ENCODE results near the gene HERC2. TPM values are rescaled to one million over a fixed set of nuclear protein-coding genes. Genes with fewer than 3 reads are reported as not detected.

Gene HERC2
- total RNA-seq, 1 experiment from 2014 or later: 69.2 TPM

DNA sequence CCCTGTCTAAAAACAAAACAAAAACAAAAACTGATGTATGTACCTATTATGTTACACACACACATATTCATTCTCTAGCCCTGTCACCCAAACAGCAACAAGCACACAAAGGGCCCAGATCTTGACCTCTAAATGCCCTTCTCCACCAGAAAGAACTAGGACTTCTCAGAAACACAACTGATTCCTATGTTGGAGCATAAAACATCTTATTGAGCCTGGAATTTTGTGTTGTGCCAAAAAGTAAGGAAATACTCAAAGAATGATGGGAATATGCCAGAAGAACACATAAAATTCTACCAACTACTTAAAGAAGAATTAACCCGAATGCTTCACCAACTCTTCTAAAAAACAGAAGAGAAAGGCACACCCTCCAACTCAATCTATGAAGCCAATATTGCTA lies 156.2 kb downstream of the HERC2 start:
- Histone ChIP-seq H2AK5ac (ENCODE audit: insufficient read length, low read length) (no peak overlapping the region), H4K91ac (ENCODE audit: insufficient read length, low read depth, low read length) (no peak overlapping the region), H3K79me1 (ENCODE audit: insufficient read depth, low read depth, low read length, poor library complexity, severe bottlenecking) (no peaks in the 10 kb centered on the region), H3K4ac (ENCODE audit: low read depth, low read length) (no peak overlapping the region), H2BK20ac (ENCODE audit: low read depth, low read length, poor library complexity, severe bottlenecking) (no peak overlapping the region), H2AFZ (ENCODE audit: low read length) (no peak overlapping the region), H3K9me3 (ENCODE audit: control insufficient read depth, low read depth, low read length) (peaks cover 6% of the 10 kb centered on the region), H4K5ac (ENCODE audit: insufficient read length, low read depth, low read length) (no peak overlapping the region), H3K14ac (ENCODE audit: insufficient read depth, low read length) (no peak overlapping the region), H3K4me2 (ENCODE audit: insufficient read depth, insufficient read length, low read length) (no peak overlapping the region), H3T11ph (ENCODE audit: low read length) (no peak overlapping the region), H4K8ac (replicated peaks; ENCODE audit: insufficient read length, low read depth, low read length) (no peak overlapping the region), H3K27ac (ENCODE audit: insufficient read length, low read depth, low read length) (no peak overlapping the region), H3K79me2 (ENCODE audit: insufficient read depth, low read length) (no peaks in the 10 kb centered on the region), H4K20me1 (ENCODE audit: control insufficient read depth, insufficient read depth, insufficient read length) (no peaks in the 10 kb centered on the region), H2BK15ac (ENCODE audit: low read depth, low read length) (no peak overlapping the region), H3K56ac (ENCODE audit: insufficient read length, low read depth, low read length) (no peak overlapping the region), H3K23me2 (ENCODE audit: insufficient read length, low read depth, low read length, poor library complexity, severe bottlenecking) (no peaks in the 10 kb centered on the region), H3K27me3 (ENCODE audit: insufficient read depth, low read length) (no peaks in the 10 kb centered on the region), H2BK120ac (ENCODE audit: low read depth, low read length, poor library complexity, severe bottlenecking) (no peak overlapping the region), H2BK12ac (ENCODE audit: insufficient read length, low read depth, low read length) (no peak overlapping the region), H2BK5ac (ENCODE audit: insufficient read length, low read length) (no peak overlapping the region), H3K18ac (ENCODE audit: insufficient read length, low read depth, low read length) (no peak overlapping the region), H3K9ac (ENCODE audit: extremely low read depth, insufficient read length, low read length) (no peak overlapping the region), H3K4me1 (ENCODE audit: insufficient read depth, low read length) (no peaks in the 10 kb centered on the region), H3K23ac (ENCODE audit: insufficient read length, low read depth, low read length) (no peak overlapping the region)
- no peak overlapping the region for H3K4me3 Mint-ChIP-seq
- H3K4me1 Mint-ChIP-seq: peaks cover 8 to 13% of the 10 kb centered on the region in 2 experiments
- peaks cover 3 to 6% of the 10 kb centered on the region in 2 experiments for H3K9me3 Mint-ChIP-seq
- TF ChIP-seq, protein P1, sequence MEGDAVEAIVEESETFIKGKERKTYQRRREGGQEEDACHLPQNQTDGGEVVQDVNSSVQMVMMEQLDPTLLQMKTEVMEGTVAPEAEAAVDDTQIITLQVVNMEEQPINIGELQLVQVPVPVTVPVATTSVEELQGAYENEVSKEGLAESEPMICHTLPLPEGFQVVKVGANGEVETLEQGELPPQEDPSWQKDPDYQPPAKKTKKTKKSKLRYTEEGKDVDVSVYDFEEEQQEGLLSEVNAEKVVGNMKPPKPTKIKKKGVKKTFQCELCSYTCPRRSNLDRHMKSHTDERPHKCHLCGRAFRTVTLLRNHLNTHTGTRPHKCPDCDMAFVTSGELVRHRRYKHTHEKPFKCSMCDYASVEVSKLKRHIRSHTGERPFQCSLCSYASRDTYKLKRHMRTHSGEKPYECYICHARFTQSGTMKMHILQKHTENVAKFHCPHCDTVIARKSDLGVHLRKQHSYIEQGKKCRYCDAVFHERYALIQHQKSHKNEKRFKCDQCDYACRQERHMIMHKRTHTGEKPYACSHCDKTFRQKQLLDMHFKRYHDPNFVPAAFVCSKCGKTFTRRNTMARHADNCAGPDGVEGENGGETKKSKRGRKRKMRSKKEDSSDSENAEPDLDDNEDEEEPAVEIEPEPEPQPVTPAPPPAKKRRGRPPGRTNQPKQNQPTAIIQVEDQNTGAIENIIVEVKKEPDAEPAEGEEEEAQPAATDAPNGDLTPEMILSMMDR (conservative IDR thresholded peaks at IDR 0.05): no peak
- DNase-seq: no peak
- no peaks in the 10 kb centered on the region; the same call in 1 of the 2 replicates for H3K27me3 Mint-ChIP-seq (ENCODE audit: low read depth)
- no CpG with 5 or more reads among the region's 1 CpG for WGBS (ENCODE audit: extremely low coverage, insufficient read length, low lambda C conversion rate)
- H3K27ac Mint-ChIP-seq: no peak overlapping the region
- H3K36me3 Mint-ChIP-seq (ENCODE audit: insufficient read depth in 1 of 3, low read depth in 3 of 3): peaks cover 77 to 80% (median 78%) of the 10 kb centered on the region in 3 experiments

Data from H9 (cell line).